CD14-positive monocyte (primary cell): ENCODE data around the gene HELLS. TPM values are rescaled to one million over a fixed set of nuclear protein-coding genes. Genes with fewer than 3 reads are reported as not detected.

Experiments
- DNase-seq, 3 donors: peaks; one replicate each; pipeline ENCODE4 v3.0.0-alpha.2; 2011 to 2022
- H2AFZ ChIP-seq: 2 replicates; pipeline ENCODE4 v1.6.0; 2012; ENCODE audit warnings: mild to moderate bottlenecking, low read depth, low read length, inconsistent platforms; ENCODE audit not compliant: insufficient read depth, poor library complexity, severe bottlenecking
- H3K27ac ChIP-seq, 2 donors: 1 replicate in 1 of 2; 2 replicates in 1 of 2; pipeline ENCODE4 v1.5.1; 2012 to 2013; ENCODE audit warnings: low read length in 2 of 2, control low read depth in 1 of 2, inconsistent platforms in 1 of 2, low read depth in 1 of 2, mild to moderate bottlenecking in 1 of 2
- H3K27me3 ChIP-seq, 2 donors: one replicate each; pipeline versions ENCODE4 v1.6.0 to v1.6.1; 2011 to 2013; ENCODE audit warnings: low read length in 2 of 2; ENCODE audit not compliant: control insufficient read depth in 2 of 2, insufficient read depth in 2 of 2
- H3K36me3 ChIP-seq, 2 donors: replicated peaks in 1 of 2; 1 replicate in 1 of 2; 2 replicates in 1 of 2; pipeline versions ENCODE4 v1.5.1 to v1.6.1; 2012 to 2013; ENCODE audit warnings: low read length in 2 of 2, control low read depth in 1 of 2, inconsistent platforms in 1 of 2, mild to moderate bottlenecking in 1 of 2; ENCODE audit not compliant: insufficient read depth in 2 of 2, control insufficient read depth in 1 of 2
- H3K4me1 ChIP-seq, 2 donors: 1 replicate in 1 of 2; 2 replicates in 1 of 2; pipeline versions ENCODE4 v1.5.1 to v1.6.1; 2012 to 2013; ENCODE audit warnings: low read length in 2 of 2, control low read depth in 1 of 2, inconsistent platforms in 1 of 2, mild to moderate bottlenecking in 1 of 2, moderate library complexity in 1 of 2; ENCODE audit not compliant: insufficient read depth in 2 of 2, control insufficient read depth in 1 of 2
- H3K4me2 ChIP-seq: replicated peaks from 2 replicates; pipeline ENCODE3; 2012; ENCODE audit warnings: low read length, moderate library complexity, mild to moderate bottlenecking; ENCODE audit not compliant: poor library complexity, severe bottlenecking; ENCODE audit errors: extremely low read depth
- H3K4me3 ChIP-seq, 3 experiments: fragments of 200-600 bp in 1 of 3; sonication (generic) in 1 of 3; replicated peaks in 1 of 3; 1 replicate in 2 of 3; 2 replicates in 1 of 3; pipeline ENCODE4 v1.5.1; 2011 to 2013; ENCODE audit warnings: low read length in 3 of 3, mild to moderate bottlenecking in 3 of 3, control low read depth in 2 of 3, low read depth in 2 of 3, inconsistent platforms in 1 of 3, moderate library complexity in 1 of 3
- H3K79me2 ChIP-seq: 2 replicates; pipeline ENCODE4 v1.6.0; 2012; ENCODE audit warnings: mild to moderate bottlenecking, control low read depth, inconsistent platforms, low read length, moderate library complexity; ENCODE audit not compliant: insufficient read depth
- H3K9ac ChIP-seq: 2 replicates; pipeline ENCODE4 v1.6.0; 2017; ENCODE audit warnings: low read length, mild to moderate bottlenecking; ENCODE audit not compliant: insufficient read depth, poor library complexity, severe bottlenecking
- H3K9me3 ChIP-seq, 2 donors: replicated peaks in 1 of 2; 1 replicate in 1 of 2; 2 replicates in 1 of 2; pipeline versions ENCODE4 v1.5.1 to v1.6.1; 2012 to 2013; ENCODE audit warnings: low read length in 2 of 2, control low read depth in 1 of 2; ENCODE audit not compliant: control insufficient read depth in 1 of 2, insufficient read depth in 1 of 2
- H4K20me1 ChIP-seq: 2 replicates; pipeline ENCODE4 v1.6.0; 2012; ENCODE audit warnings: mild to moderate bottlenecking, low read length, control low read depth, moderate library complexity; ENCODE audit not compliant: insufficient read depth
- H3K27ac Mint-ChIP-seq, 7 donors: one replicate each; pipeline ENCODE4 v1.8.0; 2020; ENCODE audit warnings: mild to moderate bottlenecking in 7 of 7, mixed read lengths in 7 of 7, moderate library complexity in 6 of 7, inconsistent platforms in 2 of 7
- H3K27me3 Mint-ChIP-seq, 3 donors: one replicate each; pipeline ENCODE4 v1.8.0; 2021 to 2022; ENCODE audit warnings: low read depth in 3 of 3, mild to moderate bottlenecking in 3 of 3, mixed read lengths in 3 of 3, moderate library complexity in 3 of 3, inconsistent platforms in 1 of 3
- H3K36me3 Mint-ChIP-seq, 2 donors: one replicate each; pipeline ENCODE4 v1.8.0; 2020; ENCODE audit warnings: mixed read lengths in 2 of 2, inconsistent platforms in 1 of 2, mild to moderate bottlenecking in 1 of 2
- H3K4me1 Mint-ChIP-seq: one replicate; pipeline ENCODE4 v1.8.0; 2020; ENCODE audit warnings: mild to moderate bottlenecking, mixed read lengths
- H3K4me3 Mint-ChIP-seq, 2 donors: one replicate each; pipeline ENCODE4 v1.8.0; 2020; ENCODE audit warnings: mild to moderate bottlenecking in 2 of 2, mixed read lengths in 2 of 2, moderate library complexity in 1 of 2
- H3K9me3 Mint-ChIP-seq, 7 donors: one replicate each; pipeline ENCODE4 v1.8.0; 2020 to 2022; ENCODE audit warnings: mixed read lengths in 7 of 7, mild to moderate bottlenecking in 6 of 7, moderate library complexity in 6 of 7, inconsistent platforms in 2 of 7
- WGBS: methylation state at CpG from one replicate; pipeline ENCODE4 v1.1.5; 2013; ENCODE audit warnings: missing lambda C conversion rate; ENCODE audit not compliant: insufficient coverage; 5-methylcytosine and 5-hydroxymethylcytosine counted together
- intact Hi-C, 2 donors: fragments of 100-400 bp; cut with micrococcal nuclease; formaldehyde crosslinking; loops; one replicate each; pipeline versions ENCODE4 v1.15.0 to v1.15.1; 2023
- polyA plus RNA-seq, 3 donors: library from polyadenylated mRNA; depleted of rRNA in 1 of 3; unstranded in 2 of 3; stranded (reverse) in 1 of 3; fragments of 300-500 nt in 2 of 3; fragments of >200 nt in 1 of 3; fragmentation: Illumina TruSeq in 2 of 3; gene quantifications; 1 replicate in 2 of 3; 2 replicates in 1 of 3; pipeline ENCODE4 v1.2.3, GENCODE V29; 2012 to 2021
- TF ChIP-seq, protein P1 (sequence below): fragments of 200-600 bp; IDR thresholded peaks from one replicate; pipeline ENCODE4 v1.8.0; 2022; ENCODE audit warnings: antibody characterized with exemption, mild to moderate bottlenecking

HELLS gene
- polyA plus RNA-seq, 3 donors, result 0.04 to 0.39 (median 0.07) TPM

DNA sequence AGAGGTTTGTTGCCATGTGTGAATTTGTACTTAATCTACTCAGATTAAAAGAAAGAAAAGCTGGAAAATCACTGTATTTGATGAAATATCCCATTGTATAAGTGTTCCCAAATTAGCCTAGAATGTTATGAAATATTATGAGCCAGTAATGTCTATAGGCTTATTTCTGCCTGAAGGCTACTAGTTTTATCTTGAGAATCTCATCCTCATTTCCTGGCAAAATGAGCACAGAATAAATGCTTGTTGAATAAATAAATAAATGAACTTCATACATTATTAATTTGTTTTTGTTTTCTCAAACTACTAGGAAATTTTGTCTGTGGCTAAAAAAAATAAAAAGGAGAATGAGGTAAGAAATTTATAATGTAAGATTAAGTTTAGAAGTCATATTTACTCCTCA, 25.5 kb downstream of the HELLS start:
- TF ChIP-seq, protein P1, sequence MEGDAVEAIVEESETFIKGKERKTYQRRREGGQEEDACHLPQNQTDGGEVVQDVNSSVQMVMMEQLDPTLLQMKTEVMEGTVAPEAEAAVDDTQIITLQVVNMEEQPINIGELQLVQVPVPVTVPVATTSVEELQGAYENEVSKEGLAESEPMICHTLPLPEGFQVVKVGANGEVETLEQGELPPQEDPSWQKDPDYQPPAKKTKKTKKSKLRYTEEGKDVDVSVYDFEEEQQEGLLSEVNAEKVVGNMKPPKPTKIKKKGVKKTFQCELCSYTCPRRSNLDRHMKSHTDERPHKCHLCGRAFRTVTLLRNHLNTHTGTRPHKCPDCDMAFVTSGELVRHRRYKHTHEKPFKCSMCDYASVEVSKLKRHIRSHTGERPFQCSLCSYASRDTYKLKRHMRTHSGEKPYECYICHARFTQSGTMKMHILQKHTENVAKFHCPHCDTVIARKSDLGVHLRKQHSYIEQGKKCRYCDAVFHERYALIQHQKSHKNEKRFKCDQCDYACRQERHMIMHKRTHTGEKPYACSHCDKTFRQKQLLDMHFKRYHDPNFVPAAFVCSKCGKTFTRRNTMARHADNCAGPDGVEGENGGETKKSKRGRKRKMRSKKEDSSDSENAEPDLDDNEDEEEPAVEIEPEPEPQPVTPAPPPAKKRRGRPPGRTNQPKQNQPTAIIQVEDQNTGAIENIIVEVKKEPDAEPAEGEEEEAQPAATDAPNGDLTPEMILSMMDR, result no peak
- Mint-ChIP-seq H3K36me3 (peaks cover 29 to 69% of the 10 kb centered on the region in 2 donors), H3K9me3 (peaks cover 0 to 4% (median 0%) of the 10 kb centered on the region in 7 donors), H3K4me1 (no peaks in the 10 kb centered on the region), H3K27me3 (peaks cover 0 to 4% (median 0%) of the 10 kb centered on the region in 3 donors), H3K27ac (no peak overlapping the region), H3K4me3 (no peak overlapping the region)
- Histone ChIP-seq H3K27me3 (no peaks in the 10 kb centered on the region), H3K27ac (no peak overlapping the region), H3K9ac (no peak overlapping the region), H3K36me3 (peaks cover 3 to 29% of the 10 kb centered on the region in 2 donors), H3K9me3 (no peaks in the 10 kb centered on the region), H3K79me2 (no peaks in the 10 kb centered on the region), H2AFZ (no peak overlapping the region), H3K4me3 (no peak overlapping the region), H4K20me1 (no peaks in the 10 kb centered on the region), H3K4me1 (no peaks in the 10 kb centered on the region), H3K4me2 (no peak overlapping the region)
- intact Hi-C loops, result no loop called here
- DNase-seq, result no peak

DNA sequence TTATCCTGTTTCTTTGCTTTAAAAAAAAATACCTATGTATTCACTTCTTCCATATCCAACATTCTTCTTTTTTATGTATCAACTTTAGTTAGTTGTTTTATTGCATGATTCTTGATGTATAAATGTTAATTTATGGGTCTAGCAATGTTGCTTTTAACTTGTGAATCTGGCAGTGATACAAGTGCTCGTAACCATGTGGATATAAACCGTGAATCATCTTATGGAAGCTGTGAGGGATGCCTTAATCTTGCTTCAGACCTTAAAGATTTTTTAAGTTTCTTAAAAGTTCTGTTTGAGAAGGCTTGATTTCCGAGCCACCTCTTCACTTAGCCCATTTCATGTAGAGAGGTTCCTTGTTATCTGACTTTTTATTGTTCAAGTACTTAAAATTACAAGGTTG, 25.9 kb downstream of the HELLS start:
- peaks cover 30 to 67% of the 10 kb centered on the region in 2 donors for H3K36me3 Mint-ChIP-seq
- H3K4me1 ChIP-seq, result no peaks in the 10 kb centered on the region
- H3K79me2 ChIP-seq, result no peaks in the 10 kb centered on the region
- H3K36me3 ChIP-seq, result peaks cover 1 to 29% of the 10 kb centered on the region in 2 donors
- H3K27ac Mint-ChIP-seq, result no peak overlapping the region
- H3K27me3 ChIP-seq, result no peaks in the 10 kb centered on the region
- WGBS, result 100% methylated on average over 2 of the region's 3 CpGs
- peaks cover 0 to 4% (median 0%) of the 10 kb centered on the region in 3 donors for H3K27me3 Mint-ChIP-seq
- no peak overlapping the region for H3K9ac ChIP-seq
- no peak overlapping the region for H2AFZ ChIP-seq
- H3K4me3 Mint-ChIP-seq, result no peak overlapping the region
- intact Hi-C loops, result no loop called here
- no peak overlapping the region for H3K27ac ChIP-seq
- TF ChIP-seq, protein P1, result no peak
- H3K4me2 ChIP-seq, result no peak overlapping the region
- DNase-seq, result no peak
- no peaks in the 10 kb centered on the region for H3K9me3 ChIP-seq
- H3K9me3 Mint-ChIP-seq, result peaks cover 0 to 4% (median 0%) of the 10 kb centered on the region in 7 donors
- no peaks in the 10 kb centered on the region for H4K20me1 ChIP-seq
- no peak overlapping the region for H3K4me3 ChIP-seq
- H3K4me1 Mint-ChIP-seq, result no peaks in the 10 kb centered on the region
